HG02981 (cell line): ENCODE results near the gene THUMPD1.
"Not testable (repeated sequence)": the region's sequence is repeated elsewhere in the genome, so short reads cannot be mapped to it uniquely, and the experiment has no call there.

Source experiments
- ATAC-seq: cut with Tn5 transposase; IDR thresholded peaks from one replicate; pipeline ENCODE4 v1.9.1; 2021; ENCODE audit warnings: mild to moderate bottlenecking, moderate library complexity; ENCODE audit not compliant: unreplicated experiment

THUMPD1 gene

DNA sequence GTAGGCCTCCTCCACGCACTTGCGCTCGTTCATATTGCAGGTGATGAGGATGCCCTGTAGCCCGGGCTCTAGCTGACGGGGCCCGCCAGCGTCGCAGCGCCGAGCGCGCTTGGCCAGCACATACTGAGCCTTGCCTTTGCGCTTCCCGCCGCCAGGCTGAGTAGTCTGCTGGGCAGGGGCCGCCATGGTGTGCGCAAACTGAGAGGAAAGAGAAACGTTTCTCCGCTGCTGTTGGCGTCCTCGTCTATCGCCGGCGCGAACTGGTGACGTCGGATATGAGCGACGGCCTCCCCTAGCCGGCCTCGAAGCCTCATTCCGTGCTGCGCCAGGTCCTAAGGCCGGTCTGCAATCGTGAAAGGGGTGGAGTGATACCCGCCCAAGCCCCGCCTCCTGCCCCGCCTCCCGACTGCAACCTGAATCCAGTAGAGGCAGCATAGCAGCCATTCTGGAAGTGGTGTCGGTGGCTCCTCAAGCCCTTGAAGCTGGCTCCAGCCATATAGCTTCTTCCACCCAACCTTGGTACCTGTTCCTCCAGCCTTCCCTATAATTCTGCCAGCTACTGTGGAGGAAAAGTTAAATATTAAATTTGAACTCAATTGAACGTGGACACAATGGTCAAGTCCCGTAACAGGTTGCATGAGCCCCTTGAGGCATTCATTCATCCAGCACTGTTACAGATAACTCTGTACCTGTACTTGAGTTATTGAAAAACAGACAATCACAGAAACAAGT, at the start of gene THUMPD1:
TSS of gene THUMPD1 (minus strand) at position 265 of the 732 bp plus-strand sequence. CDS start at position 186, 79 bp downstream.
- ATAC-seq, result peak; percentile 83

DNA sequence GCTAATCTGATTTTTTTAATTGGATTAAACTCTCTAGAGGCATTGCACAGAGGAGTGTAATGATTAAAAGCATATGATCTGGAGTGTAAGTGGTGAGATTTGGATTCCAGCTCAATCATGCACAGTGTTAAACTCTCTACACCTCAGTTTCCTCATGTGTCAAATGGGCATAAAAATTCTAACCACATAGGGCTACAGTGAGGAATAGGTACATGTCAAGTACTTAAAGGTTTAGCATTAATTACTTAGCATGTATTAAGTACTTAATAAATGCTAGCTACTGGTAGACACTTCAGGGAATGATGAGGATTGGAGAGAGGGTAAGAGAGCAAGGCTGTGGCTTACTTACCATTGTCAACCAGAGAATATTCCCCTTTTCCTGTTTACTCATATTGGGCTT, 47.5 kb upstream of the THUMPD1 start:
- ATAC-seq, result no peak

- ATAC-seq, result no peak
Observed at GRCh38 chr16:20784204-20784603, 42.6 kb upstream of the THUMPD1 start.

GRCh38 chr16:20782470-20782869, 40.9 kb upstream of the THUMPD1 start:
- ATAC-seq, result no peak

GRCh38 chr16:20781697-20782096, 40.1 kb upstream of the THUMPD1 start:
- ATAC-seq, result no peak

GRCh38 chr16:20774703-20775362, 33.2 kb upstream of the THUMPD1 start:
- no peak for ATAC-seq

- no peak for ATAC-seq
Observed at GRCh38 chr16:20773679-20774078, 32.1 kb upstream of the THUMPD1 start.

DNA sequence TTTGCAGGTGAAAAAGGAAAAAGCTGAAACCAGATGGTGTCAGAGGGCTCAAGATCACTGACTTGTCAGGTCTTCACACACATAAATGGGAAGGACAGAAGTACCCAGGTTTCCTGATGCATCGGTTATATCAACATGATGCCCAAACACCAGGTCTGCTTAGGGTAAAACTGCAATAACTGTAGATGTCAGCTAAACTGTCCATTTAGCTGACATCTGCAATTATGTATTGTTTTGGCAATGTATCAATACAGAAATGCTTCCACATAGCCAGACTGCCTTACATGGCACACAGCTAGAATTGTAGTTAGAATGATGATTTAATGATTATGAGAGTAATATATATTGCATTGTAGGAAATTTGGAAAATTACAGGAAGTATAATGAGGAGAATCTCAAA, 27.2 kb upstream of the THUMPD1 start:
- no peak for ATAC-seq

DNA sequence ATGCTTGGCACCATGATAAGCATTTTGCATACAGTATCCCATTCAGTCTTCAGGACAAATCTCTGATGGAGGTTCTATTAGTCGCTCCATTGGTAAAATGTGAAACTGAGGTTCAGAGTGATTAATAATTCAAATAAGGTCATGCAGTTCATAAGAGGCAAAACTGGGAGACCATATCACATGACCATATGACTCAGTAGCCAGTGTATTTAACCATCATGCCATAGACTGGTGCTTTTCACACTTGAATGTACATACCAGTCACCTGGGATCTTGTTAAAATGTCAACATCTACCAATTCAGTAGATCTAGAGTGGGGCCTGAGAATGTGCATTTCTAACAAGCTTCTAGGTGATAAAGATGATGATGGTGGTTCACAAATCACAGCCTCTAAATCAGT, 26.5 kb upstream of the THUMPD1 start:
- ATAC-seq, result no peak

GRCh38 chr16:20767577-20767976, 26.0 kb upstream of the THUMPD1 start:
- no peak for ATAC-seq

GRCh38 chr16:20766294-20766693, 24.7 kb upstream of the THUMPD1 start:
- no peak for ATAC-seq

GRCh38 chr16:20765732-20766131, 24.1 kb upstream of the THUMPD1 start:
- no peak for ATAC-seq

DNA sequence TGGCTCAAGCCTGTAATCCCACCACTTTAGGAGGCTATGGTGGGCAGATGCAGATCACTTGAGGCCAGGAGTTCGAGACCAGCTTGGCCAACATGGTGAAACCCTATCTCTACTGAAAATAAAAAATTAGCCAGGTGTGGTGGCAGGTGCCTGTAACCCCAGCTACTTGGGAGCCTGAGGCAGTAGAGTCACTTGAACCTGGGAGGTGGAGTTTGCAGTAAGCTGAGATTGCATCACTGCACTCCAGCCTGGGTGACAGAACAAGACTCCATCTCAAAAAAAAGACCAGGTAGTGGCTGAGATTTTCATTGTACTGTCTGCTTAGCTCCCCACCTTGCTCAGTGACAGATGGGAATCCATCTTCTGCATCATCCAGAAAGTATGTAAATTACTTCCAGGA, 22.8 kb upstream of the THUMPD1 start:
- not testable (repeated sequence) for ATAC-seq

- peak; percentile 98 for ATAC-seq
Observed at GRCh38 chr16:20763461-20764232, 22.0 kb upstream of the THUMPD1 start, which contains the start of gene ACSM3. ACSM3 (plus strand) TSS chr16:20764014; CDS start chr16:20770035, 6,021 bp downstream.

DNA sequence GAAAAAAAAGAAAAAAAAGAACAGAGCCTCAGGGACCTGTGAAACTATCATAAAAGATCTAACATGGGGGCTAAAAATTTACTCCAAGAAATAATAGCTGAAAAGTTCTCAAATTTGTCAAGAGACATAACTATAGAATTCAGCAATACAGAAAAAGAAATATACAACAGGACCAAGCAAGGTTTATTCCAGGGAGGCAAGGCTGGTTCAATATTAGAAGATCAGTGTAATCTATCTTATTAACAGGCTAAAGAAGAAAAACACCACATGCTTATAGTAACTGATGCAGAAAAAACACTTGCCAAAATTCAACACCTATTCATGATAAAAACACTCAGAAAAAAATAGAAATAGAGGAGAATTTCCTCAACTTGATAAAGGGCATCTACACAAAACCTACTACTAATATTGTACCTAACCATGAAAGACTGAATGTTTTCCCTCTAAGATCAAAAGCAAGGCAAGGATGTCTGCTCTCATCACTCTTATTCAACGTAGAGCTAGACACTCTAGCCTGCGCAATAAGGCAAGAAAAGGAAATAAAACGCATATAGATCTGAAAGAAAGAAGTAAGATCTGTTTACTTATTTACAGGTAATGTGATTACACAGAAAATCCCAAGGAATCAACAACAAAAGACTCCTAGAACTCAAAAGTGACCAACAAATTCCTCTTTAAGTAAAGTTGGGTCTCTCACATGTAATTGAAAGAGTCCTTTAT, 20.9 kb upstream of the THUMPD1 start:
- ATAC-seq, result no peak

GRCh38 chr16:20761175-20761574, 19.6 kb upstream of the THUMPD1 start:
- no peak for ATAC-seq

DNA sequence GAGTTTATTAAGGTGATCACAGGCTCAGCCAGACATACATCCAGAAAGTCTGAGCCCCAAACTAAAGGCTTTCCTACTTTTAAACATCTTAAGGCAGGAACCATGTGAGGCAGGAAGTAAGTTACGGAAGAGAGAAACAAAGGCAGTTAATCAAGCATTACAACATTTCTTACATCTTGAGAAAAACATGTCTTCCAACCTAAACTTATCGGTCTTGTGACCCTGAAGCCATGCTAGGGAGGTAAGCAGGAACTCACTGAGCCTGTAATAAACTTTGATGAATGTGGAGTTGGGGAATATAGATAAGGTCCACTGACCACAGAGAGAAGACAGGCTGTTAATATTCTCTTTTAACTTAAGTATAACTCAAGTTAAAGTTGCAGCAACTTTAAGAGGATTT, 18.7 kb upstream of the THUMPD1 start:
- ATAC-seq, result no peak

- ATAC-seq, result not testable (repeated sequence)
Observed at GRCh38 chr16:20755799-20756198, 14.2 kb upstream of the THUMPD1 start.

- ATAC-seq, result no peak
Observed at GRCh38 chr16:20755238-20755637, 13.6 kb upstream of the THUMPD1 start.

DNA sequence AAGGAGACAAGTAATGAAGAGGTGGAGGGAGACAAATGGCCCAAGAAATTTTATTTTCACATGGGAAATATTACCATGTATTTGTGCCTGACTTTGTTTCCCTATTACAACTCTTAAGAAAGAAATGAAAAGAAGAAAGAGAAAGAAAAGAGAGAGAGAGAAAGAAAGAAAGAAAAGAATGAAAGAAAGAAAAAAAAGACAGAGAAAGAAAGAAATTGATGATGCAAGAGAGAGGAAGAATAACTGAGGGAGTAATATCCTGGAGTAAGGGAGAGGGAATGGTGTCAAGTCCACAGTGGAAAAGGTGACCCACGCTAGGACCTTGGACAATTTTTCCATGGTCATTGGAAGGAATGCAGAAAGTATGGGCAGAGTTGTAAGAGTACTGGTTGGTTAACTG, 12.1 kb upstream of the THUMPD1 start:
- no peak for ATAC-seq

DNA sequence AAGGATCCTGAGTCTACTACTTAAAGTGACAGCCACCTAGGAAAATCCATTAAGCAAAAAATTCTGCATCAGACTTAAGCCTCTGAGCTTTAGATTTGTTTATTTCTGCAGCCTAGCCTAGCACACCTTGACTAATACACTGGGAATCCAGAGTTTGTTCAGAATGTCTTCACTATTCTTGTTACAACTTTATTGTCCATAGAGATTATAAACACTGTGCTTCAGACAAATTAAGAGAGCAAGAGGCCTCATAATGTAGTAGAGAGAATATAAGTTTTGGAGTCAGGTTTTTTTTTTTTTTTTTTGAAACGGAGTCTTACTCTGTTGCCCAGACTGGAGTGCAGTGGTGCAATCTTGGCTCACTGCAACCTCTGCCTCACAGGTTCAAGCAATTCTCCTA, 8.9 kb upstream of the THUMPD1 start:
- ATAC-seq, result no peak
